Peyer's patch (tissue), 4 donors: ENCODE data around the gene THRAP3. TPM values are rescaled to one million over a fixed set of nuclear protein-coding genes. Genes with fewer than 3 reads are reported as not detected.

Source experiments
- DNase-seq, 3 donors: peaks; one replicate each; pipeline ENCODE4 v3.0.0-alpha.2; 2017 to 2019
- H3K27ac ChIP-seq, 4 donors: fragments of 200-600 bp; sonication (generic); one replicate each; pipeline ENCODE4 v1.5.1; 2016 to 2019
- H3K27me3 ChIP-seq, 2 donors: fragments of 200-600 bp; sonication (generic); one replicate each; pipeline ENCODE4 v1.5.1; 2019
- H3K36me3 ChIP-seq, 3 donors: fragments of 200-600 bp; sonication (generic); one replicate each; pipeline ENCODE4 v1.5.1; 2016 to 2019
- H3K4me1 ChIP-seq, 4 donors: fragments of 200-600 bp; sonication (generic); one replicate each; pipeline ENCODE4 v1.5.1; 2016 to 2019
- H3K4me3 ChIP-seq, 4 donors: fragments of 200-600 bp; sonication (generic); 1 replicate in 3 of 4; 2 replicates in 1 of 4; pipeline ENCODE4 v1.5.1; 2016 to 2019; ENCODE audit warnings: mild to moderate bottlenecking in 1 of 4
- H3K9me3 ChIP-seq, 4 donors: fragments of 200-600 bp; sonication (generic); one replicate each; pipeline ENCODE4 v1.5.1; 2016 to 2019; ENCODE audit warnings: mild to moderate bottlenecking in 1 of 4
- POLR2A ChIP-seq, 2 donors: fragments of 450-650 bp; IDR thresholded peaks; one replicate each; pipeline ENCODE4 v1.5.1; 2017; ENCODE audit warnings: antibody characterized with exemption in 2 of 2, mild to moderate bottlenecking in 2 of 2, moderate library complexity in 2 of 2
- total RNA-seq, 4 donors: library from RNA; depleted of rRNA; stranded (reverse); fragments of >200 nt; gene quantifications; one replicate each; pipeline ENCODE4 v1.1.0, GENCODE V29; 2016
- TF ChIP-seq, protein P1 (sequence below), 6 experiments: fragments of 450-650 bp in 4 of 6; fragments of 200-600 bp in 2 of 6; sonication (generic) in 1 of 6; IDR thresholded peaks; one replicate each; pipeline ENCODE4 v1.5.1; 2017 to 2019; ENCODE audit warnings: antibody characterized with exemption in 6 of 6, mild to moderate bottlenecking in 3 of 6, moderate library complexity in 1 of 6

THRAP3 gene
- total RNA-seq, 4 donors from 2014 or later = 49.5 to 99.0 (median 64.4) TPM

DNA sequence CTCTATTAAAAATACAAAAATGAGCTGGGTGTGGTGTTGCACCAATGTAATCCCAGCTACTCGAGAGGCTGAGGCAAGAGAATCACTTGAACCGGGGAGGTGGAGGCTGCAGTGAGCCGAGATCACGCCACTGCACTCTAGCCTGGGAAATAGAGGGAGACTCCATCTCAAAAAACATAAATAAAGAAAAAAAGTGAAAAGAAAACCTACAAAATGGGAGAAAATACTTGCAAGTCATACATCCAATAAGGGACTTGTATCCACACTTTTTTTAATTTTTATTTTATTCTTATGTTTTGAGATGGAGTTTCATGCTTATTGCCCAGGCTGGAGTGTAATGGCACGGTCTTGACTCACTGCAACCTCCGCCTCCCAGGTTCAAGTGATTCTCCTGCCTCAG lies 52.4 kb downstream of the THRAP3 start:
- Histone ChIP-seq H3K27ac (no peak overlapping the region), H3K9me3 (no peaks in the 10 kb centered on the region), H3K4me3 (no peak overlapping the region), H3K27me3 (no peaks in the 10 kb centered on the region), H3K36me3 (peaks cover 0 to 16% (median 0%) of the 10 kb centered on the region in 3 donors), H3K4me1 (peaks cover 0 to 11% (median 0%) of the 10 kb centered on the region in 4 donors)
- no peak for DNase-seq
- TF ChIP-seq, protein P1, sequence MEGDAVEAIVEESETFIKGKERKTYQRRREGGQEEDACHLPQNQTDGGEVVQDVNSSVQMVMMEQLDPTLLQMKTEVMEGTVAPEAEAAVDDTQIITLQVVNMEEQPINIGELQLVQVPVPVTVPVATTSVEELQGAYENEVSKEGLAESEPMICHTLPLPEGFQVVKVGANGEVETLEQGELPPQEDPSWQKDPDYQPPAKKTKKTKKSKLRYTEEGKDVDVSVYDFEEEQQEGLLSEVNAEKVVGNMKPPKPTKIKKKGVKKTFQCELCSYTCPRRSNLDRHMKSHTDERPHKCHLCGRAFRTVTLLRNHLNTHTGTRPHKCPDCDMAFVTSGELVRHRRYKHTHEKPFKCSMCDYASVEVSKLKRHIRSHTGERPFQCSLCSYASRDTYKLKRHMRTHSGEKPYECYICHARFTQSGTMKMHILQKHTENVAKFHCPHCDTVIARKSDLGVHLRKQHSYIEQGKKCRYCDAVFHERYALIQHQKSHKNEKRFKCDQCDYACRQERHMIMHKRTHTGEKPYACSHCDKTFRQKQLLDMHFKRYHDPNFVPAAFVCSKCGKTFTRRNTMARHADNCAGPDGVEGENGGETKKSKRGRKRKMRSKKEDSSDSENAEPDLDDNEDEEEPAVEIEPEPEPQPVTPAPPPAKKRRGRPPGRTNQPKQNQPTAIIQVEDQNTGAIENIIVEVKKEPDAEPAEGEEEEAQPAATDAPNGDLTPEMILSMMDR (IDR thresholded peaks at IDR 0.05) = no peak
- TF ChIP-seq POLR2A (IDR thresholded peaks at IDR 0.05) = no peak

DNA sequence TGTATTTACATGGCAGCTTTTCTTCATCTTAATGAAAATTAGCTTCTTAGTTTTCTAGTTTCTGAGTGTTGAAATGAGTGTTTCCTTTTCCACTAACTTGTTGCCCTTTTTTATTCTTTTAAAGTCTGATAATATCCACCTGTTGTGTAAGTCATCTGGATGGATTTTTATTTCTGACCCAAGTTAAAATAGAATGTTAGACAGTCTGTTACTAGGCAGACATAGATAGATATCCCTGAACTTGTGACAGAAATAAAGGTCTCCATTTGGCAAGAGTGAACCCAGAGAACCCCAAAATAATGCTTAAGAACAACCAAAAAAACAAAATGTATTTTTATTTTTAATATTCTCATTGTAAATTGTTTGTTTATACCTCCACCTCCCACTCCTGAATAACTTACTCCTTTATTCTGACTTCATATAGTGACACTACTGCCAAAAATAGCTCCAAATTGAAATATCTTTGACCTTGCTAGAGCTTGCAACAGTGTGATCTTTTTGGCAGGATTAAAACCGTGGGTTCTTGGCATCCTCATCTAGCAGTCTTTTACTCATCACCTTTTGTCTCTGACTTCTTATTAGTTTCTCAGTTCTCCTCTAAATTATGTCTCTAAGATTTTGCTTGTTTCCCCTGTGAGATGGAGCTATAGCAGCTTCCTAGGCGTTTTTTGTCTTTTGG lies 55.0 kb downstream of the THRAP3 start:
- Histone ChIP-seq H3K36me3 (peaks cover 0 to 20% (median 0%) of the 10 kb centered on the region in 3 donors), H3K4me3 (no peak overlapping the region), H3K27ac (peak overlapping the region in 1 of 4 donors; percentile 28), H3K27me3 (no peaks in the 10 kb centered on the region), H3K4me1 (peaks cover 0 to 11% (median 0%) of the 10 kb centered on the region in 4 donors), H3K9me3 (no peaks in the 10 kb centered on the region)
- TF ChIP-seq, protein P1 (IDR thresholded peaks at IDR 0.05) = no peak
- TF ChIP-seq POLR2A (IDR thresholded peaks at IDR 0.05) = no peak
- DNase-seq = no peak

DNA sequence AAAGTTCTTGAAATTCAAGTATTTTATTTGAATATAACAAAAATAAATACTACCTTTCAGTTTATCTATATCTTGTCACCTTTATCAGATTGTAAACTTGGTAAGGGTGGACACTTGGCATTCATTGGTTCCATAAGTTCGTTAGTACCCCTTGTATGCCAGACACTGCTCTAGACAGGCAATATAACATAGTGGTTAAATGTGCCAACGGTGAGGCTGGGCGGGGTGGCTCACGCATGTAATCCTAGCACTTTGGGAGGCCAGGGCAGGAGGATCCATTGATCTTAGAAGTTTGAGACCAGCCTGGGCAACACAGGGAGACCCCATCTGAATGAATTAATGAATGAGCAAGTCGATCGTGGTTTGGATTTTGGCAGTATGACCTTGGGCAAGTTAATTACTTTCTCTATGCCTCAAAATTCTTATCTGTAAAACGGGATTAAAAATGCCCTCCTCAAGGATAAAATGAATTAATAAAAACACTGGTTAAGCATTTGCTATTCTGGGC lies 55.6 kb downstream of the THRAP3 start:
- Histone ChIP-seq H3K4me1 (peaks cover 0 to 11% (median 0%) of the 10 kb centered on the region in 4 donors), H3K36me3 (peaks cover 0 to 24% (median 0%) of the 10 kb centered on the region in 3 donors), H3K27ac (peak overlapping the region in 1 of 4 donors; percentile 28), H3K27me3 (no peaks in the 10 kb centered on the region), H3K9me3 (no peaks in the 10 kb centered on the region), H3K4me3 (no peak overlapping the region)
- TF ChIP-seq, protein P1 (IDR thresholded peaks at IDR 0.05) = no peak
- TF ChIP-seq POLR2A (IDR thresholded peaks at IDR 0.05) = no peak
- DNase-seq = peak in 1 of 3 donors; percentile 32

DNA sequence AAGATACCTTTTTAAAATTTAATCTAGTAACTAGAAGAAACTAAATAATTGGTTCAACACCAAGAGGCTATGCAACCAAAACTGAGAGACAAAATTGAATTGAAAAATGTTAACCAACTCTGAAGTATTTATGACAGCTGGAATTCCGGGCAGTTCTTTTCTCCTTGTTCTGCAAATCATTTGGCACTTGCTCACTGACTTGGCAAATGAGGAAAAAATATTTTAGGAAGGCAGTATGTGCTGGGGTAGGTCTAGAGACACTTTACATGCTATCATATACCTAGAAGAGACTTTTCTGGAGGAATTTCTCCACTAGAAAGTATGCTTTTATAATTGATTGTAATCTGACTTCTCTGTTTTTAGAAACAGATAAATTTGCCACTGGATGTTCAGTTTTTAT lies 59.8 kb downstream of the THRAP3 start:
- H3K4me1 ChIP-seq = peaks cover 0 to 18% (median 0%) of the 10 kb centered on the region in 4 donors
- no peaks in the 10 kb centered on the region for H3K9me3 ChIP-seq
- H3K27me3 ChIP-seq = no peaks in the 10 kb centered on the region
- no peak overlapping the region for H3K4me3 ChIP-seq
- DNase-seq = no peak
- peaks cover 0 to 59% (median 0%) of the 10 kb centered on the region in 3 donors for H3K36me3 ChIP-seq
- H3K27ac ChIP-seq = no peak overlapping the region
- TF ChIP-seq POLR2A (IDR thresholded peaks at IDR 0.05) = no peak
- TF ChIP-seq, protein P1 (IDR thresholded peaks at IDR 0.05) = no peak

DNA sequence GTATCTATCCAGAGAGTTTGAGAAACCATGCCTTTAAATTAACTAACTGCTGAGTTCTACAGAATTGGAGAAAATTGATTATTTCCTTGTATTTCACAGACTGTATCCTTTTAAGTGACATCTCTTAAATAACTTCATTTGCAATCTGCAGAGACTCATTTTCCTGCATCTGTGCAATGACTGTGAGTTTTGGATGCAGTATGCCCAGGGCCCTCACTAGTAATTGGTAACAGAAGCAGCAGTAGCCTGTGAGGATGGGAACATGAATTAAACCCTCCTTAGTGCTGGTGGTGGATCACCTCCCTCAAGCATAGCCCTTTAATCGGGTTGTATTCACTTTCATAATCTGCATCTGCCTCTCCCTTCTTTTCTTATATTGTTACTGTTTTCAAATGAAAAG lies 60.3 kb downstream of the THRAP3 start:
- Histone ChIP-seq H3K9me3 (no peaks in the 10 kb centered on the region), H3K4me1 (peaks cover 0 to 17% (median 0%) of the 10 kb centered on the region in 4 donors), H3K27me3 (no peaks in the 10 kb centered on the region), H3K36me3 (peaks cover 0 to 63% (median 0%) of the 10 kb centered on the region in 3 donors), H3K4me3 (no peak overlapping the region), H3K27ac (no peak overlapping the region)
- no peak for DNase-seq
- TF ChIP-seq, protein P1 (IDR thresholded peaks at IDR 0.05) = no peak
- TF ChIP-seq POLR2A (IDR thresholded peaks at IDR 0.05) = no peak
